GM19351 (cell line): ENCODE results near the gene FNDC1.

Experiments
- ATAC-seq: cut with Tn5 transposase; IDR thresholded peaks from one replicate; pipeline ENCODE4 v1.9.1; 2021; ENCODE audit warnings: mild to moderate bottlenecking, moderate library complexity; ENCODE audit not compliant: unreplicated experiment

FNDC1 gene

GRCh38 chr6:159156089-159156488, 13.1 kb upstream of the FNDC1 start:
- ATAC-seq: no peak

GRCh38 chr6:159157431-159157830, 11.8 kb upstream of the FNDC1 start:
- ATAC-seq: no peak

GRCh38 chr6:159161839-159162238, 7.4 kb upstream of the FNDC1 start:
- ATAC-seq: no peak

- no peak for ATAC-seq
Measured at GRCh38 chr6:159163901-159164370, 5.3 kb upstream of the FNDC1 start.

- ATAC-seq: no peak
Measured at GRCh38 chr6:159168536-159169192, 536 bp upstream of the FNDC1 start.

GRCh38 chr6:159169557-159170332, 545 bp downstream of the FNDC1 start:
- ATAC-seq: peak; percentile 29

- ATAC-seq: no peak
Measured at GRCh38 chr6:159170333-159170672, 1.1 kb downstream of the FNDC1 start.

- ATAC-seq: no peak
Measured at GRCh38 chr6:159170999-159171712, 2.0 kb downstream of the FNDC1 start.

- ATAC-seq: no peak
Measured at GRCh38 chr6:159172091-159172491, 2.9 kb downstream of the FNDC1 start.

GRCh38 chr6:159174263-159174969, 5.2 kb downstream of the FNDC1 start:
- peak; percentile 91 for ATAC-seq

- ATAC-seq: no peak
Measured at GRCh38 chr6:159176913-159177312, 7.7 kb downstream of the FNDC1 start.

- no peak for ATAC-seq
Measured at GRCh38 chr6:159178847-159179246, 9.6 kb downstream of the FNDC1 start.

- ATAC-seq: no peak
Measured at GRCh38 chr6:159180001-159180400, 10.8 kb downstream of the FNDC1 start.

GRCh38 chr6:159181914-159182313, 12.7 kb downstream of the FNDC1 start:
- no peak for ATAC-seq

- ATAC-seq: no peak
Measured at GRCh38 chr6:159184559-159184958, 15.4 kb downstream of the FNDC1 start.

- ATAC-seq: no peak
Measured at GRCh38 chr6:159190460-159190859, 21.3 kb downstream of the FNDC1 start.

GRCh38 chr6:159193923-159194322, 24.7 kb downstream of the FNDC1 start:
- no peak for ATAC-seq

- ATAC-seq: no peak
Measured at GRCh38 chr6:159194421-159194820, 25.2 kb downstream of the FNDC1 start.

- ATAC-seq: no peak
Measured at GRCh38 chr6:159196430-159196975, 27.3 kb downstream of the FNDC1 start.

GRCh38 chr6:159197251-159197650, 28.1 kb downstream of the FNDC1 start:
- no peak for ATAC-seq

GRCh38 chr6:159201336-159201735, 32.1 kb downstream of the FNDC1 start:
- no peak for ATAC-seq
